HEK293 (cell line): ENCODE results near the gene DOCK9.

ENCODE experiments used
- CTCF ChIA-PET: fragments of 350-600 bp; formaldehyde crosslinking; extraction: SDS; loops from one replicate; lab custom pipeline; 2021; ENCODE audit warnings: antibody characterized with exemption; lab: Yijun Ruan, JAX
- POLR2A ChIA-PET: fragments of 300-600 bp; formaldehyde crosslinking; extraction: SDS; loops from one replicate; lab custom pipeline; 2020; ENCODE audit warnings: antibody characterized with exemption, inconsistent platforms; lab: Yijun Ruan, JAX
- H3K27ac ChIP-seq: fragments of 200-500 bp; sonication (Bioruptor generic); 2 replicates; pipeline ENCODE4 v1.5.1; 2014; ENCODE audit warnings: low read depth, low read length, control low read depth, inconsistent platforms; ENCODE audit errors: extremely low read depth
- H3K36me3 ChIP-seq, 2 experiments: fragments of 200-500 bp in 1 of 2; sonication (Bioruptor generic) in 1 of 2; 1 replicate in 1 of 2; 2 replicates in 1 of 2; pipeline ENCODE4 v1.5.1; 2014 to 2017; ENCODE audit warnings: inconsistent platforms in 2 of 2, low read length in 2 of 2; ENCODE audit not compliant: control insufficient read depth in 2 of 2, insufficient read depth in 1 of 2
- H3K4me1 ChIP-seq: fragments of 200-500 bp; sonication (Bioruptor generic); 2 replicates; pipeline ENCODE4 v1.5.1; 2014; ENCODE audit warnings: mild to moderate bottlenecking, low read length, inconsistent platforms; ENCODE audit not compliant: control insufficient read depth, insufficient read depth
- H3K4me3 ChIP-seq: 2 replicates; pipeline ENCODE4 v1.5.1; 2011; ENCODE audit warnings: low read depth, mild to moderate bottlenecking, control low read depth, low read length, moderate library complexity
- H3K9me3 ChIP-seq: fragments of 200-500 bp; sonication (Bioruptor generic); 2 replicates; pipeline ENCODE4 v1.5.1; 2014; ENCODE audit warnings: low read depth, low read length, inconsistent platforms; ENCODE audit not compliant: control insufficient read depth, insufficient read depth
- GLIS2 ChIP-seq: fragments of 450-650 bp; formaldehyde crosslinking; IDR thresholded peaks from 2 replicates; pipeline ENCODE4 v1.5.1; 2016; ENCODE audit warnings: missing biosample characterization, missing genetic modification characterization
- PBX3 ChIP-seq: sonication (generic); formaldehyde crosslinking; IDR thresholded peaks from 2 replicates; pipeline ENCODE4 v1.8.1; 2022; ENCODE audit warnings: mild to moderate bottlenecking, moderate library complexity, missing genetic modification reagents
- REST ChIP-seq: fragments of 450-650 bp; formaldehyde crosslinking; IDR thresholded peaks from 2 replicates; pipeline ENCODE4 v1.5.1; 2016; ENCODE audit warnings: missing biosample characterization, missing genetic modification characterization
- TCF7L2 ChIP-seq: IDR thresholded peaks from 2 replicates; pipeline ENCODE4 v1.6.1; 2011; ENCODE audit warnings: low read depth, mild to moderate bottlenecking, inconsistent platforms, low read length, moderate library complexity, borderline replicate concordance
- ZBTB48 ChIP-seq: fragments of 450-650 bp; formaldehyde crosslinking; IDR thresholded peaks from 2 replicates; pipeline ENCODE4 v1.5.1; 2016; ENCODE audit warnings: missing biosample characterization, missing genetic modification characterization
- ZBTB7A ChIP-seq: fragments of 450-650 bp; formaldehyde crosslinking; IDR thresholded peaks from 2 replicates; pipeline ENCODE4 v1.5.1; 2016; ENCODE audit warnings: low read depth, missing biosample characterization, missing genetic modification characterization
- ZNF121 ChIP-seq: fragments of 450-650 bp; formaldehyde crosslinking; IDR thresholded peaks from 2 replicates; pipeline ENCODE4 v1.5.1; 2016; ENCODE audit warnings: missing biosample characterization, missing genetic modification characterization
- ZNF155 ChIP-seq: fragments of 450-650 bp; formaldehyde crosslinking; IDR thresholded peaks from 2 replicates; pipeline ENCODE4 v1.5.1; 2016; ENCODE audit warnings: missing biosample characterization, missing genetic modification characterization
- ZNF18 ChIP-seq: fragments of 450-650 bp; formaldehyde crosslinking; IDR thresholded peaks from 2 replicates; pipeline ENCODE4 v1.5.1; 2016; ENCODE audit warnings: missing biosample characterization, missing genetic modification characterization
- ZNF211 ChIP-seq: fragments of 450-650 bp; formaldehyde crosslinking; IDR thresholded peaks from 2 replicates; pipeline ENCODE4 v1.5.1; 2016; ENCODE audit warnings: low read depth, missing biosample characterization, missing genetic modification characterization
- ZNF221 ChIP-seq: fragments of 450-650 bp; formaldehyde crosslinking; IDR thresholded peaks from 2 replicates; pipeline ENCODE4 v1.5.1; 2017; ENCODE audit warnings: missing biosample characterization, missing genetic modification characterization, borderline replicate concordance
- ZNF350 ChIP-seq: fragments of 450-650 bp; formaldehyde crosslinking; IDR thresholded peaks from 2 replicates; pipeline ENCODE4 v1.5.0; 2017; ENCODE audit warnings: missing biosample characterization, mild to moderate bottlenecking, missing genetic modification characterization
- ZNF354C ChIP-seq: fragments of 450-650 bp; formaldehyde crosslinking; IDR thresholded peaks from 2 replicates; pipeline ENCODE4 v1.5.1; 2016; ENCODE audit warnings: missing biosample characterization, missing genetic modification characterization, low read depth, borderline replicate concordance
- ZNF398 ChIP-seq: fragments of 450-650 bp; formaldehyde crosslinking; IDR thresholded peaks from 2 replicates; pipeline ENCODE4 v1.5.1; 2017; ENCODE audit warnings: missing biosample characterization, missing genetic modification characterization
- ZNF548 ChIP-seq: fragments of 450-650 bp; formaldehyde crosslinking; IDR thresholded peaks from 2 replicates; pipeline ENCODE4 v1.5.1; 2016; ENCODE audit warnings: missing biosample characterization, missing genetic modification characterization
- ZNF777 ChIP-seq: fragments of 450-650 bp; formaldehyde crosslinking; IDR thresholded peaks from 2 replicates; pipeline ENCODE4 v1.5.1; 2017; ENCODE audit warnings: missing biosample characterization, missing genetic modification characterization, borderline replicate concordance

DOCK9 gene

GRCh38 chr13:98820300-98820699, 157.6 kb downstream of the DOCK9 start:
- no peak overlapping the region for H3K27ac ChIP-seq
- ChIA-PET POLR2A (no interaction called here), CTCF (interaction anchor here (1.0 kb wide), 1 partner anchor 374 kb away, joined by 3 read pairs; no protein-coding TSS in a partner anchor)
- no peak overlapping the region for H3K4me3 ChIP-seq
- TF ChIP-seq GLIS2 (tag by site-specific recombination) = no peak
- no peak for TF ChIP-seq ZNF155 (tag by site-specific recombination)
- no peak for TF ChIP-seq ZNF18
- TF ChIP-seq ZBTB7A (tag by site-specific recombination) = no peak
- TF ChIP-seq TCF7L2 = no peak
- TF ChIP-seq ZNF211 = no peak
- no peak for TF ChIP-seq PBX3 (CRISPR knock-in tag)
- TF ChIP-seq ZNF548 (tag by site-specific recombination) = no peak
- no peak for TF ChIP-seq ZBTB48 (tag by site-specific recombination)
- H3K9me3 ChIP-seq = no peaks in the 10 kb centered on the region
- no peaks in the 10 kb centered on the region for H3K4me1 ChIP-seq
- peaks cover 0 to 7% of the 10 kb centered on the region in 2 experiments; a peak in 1 of 3 replicates for H3K36me3 ChIP-seq

- no peak overlapping the region for H3K27ac ChIP-seq
- no peak overlapping the region for H3K4me3 ChIP-seq
- ChIA-PET POLR2A (no interaction called here), CTCF (interaction anchor here (1.6 kb wide), 1 partner anchor 9 kb away, joined by 7 read pairs; no protein-coding TSS in a partner anchor)
- peaks cover 0 to 7% of the 10 kb centered on the region in 2 experiments; a peak in 1 of 3 replicates for H3K36me3 ChIP-seq
- H3K9me3 ChIP-seq = no peaks in the 10 kb centered on the region
- no peaks in the 10 kb centered on the region for H3K4me1 ChIP-seq
- no peak for TF ChIP-seq ZNF777 (tag by site-specific recombination)
- TF ChIP-seq ZNF354C (tag by site-specific recombination) = no peak
- TF ChIP-seq ZNF398 (tag by site-specific recombination) = no peak
- no peak for TF ChIP-seq ZNF221
- no peak for TF ChIP-seq REST
- no peak for TF ChIP-seq ZNF121 (tag by site-specific recombination)
- no peak for TF ChIP-seq ZNF350 (tag by site-specific recombination)
- TF ChIP-seq, all 188 proteins: peak for 0
Observed at GRCh38 chr13:98819382-98820010, 158.4 kb downstream of the DOCK9 start.
